Activated naive CD4-positive, alpha-beta T cell (primary cell): ENCODE data around the gene MEDAG.

ENCODE experiments used
- DNase-seq, 4 experiments: peaks; one replicate each; lab custom pipeline; 2025; lab: John Stamatoyannopoulos, UW

MEDAG gene

GRCh38 chr13:30872685-30873461 is 33.2 kb upstream of the MEDAG start:
- no peak for DNase-seq

- DNase-seq = no peak
These were observed 32.6 kb upstream of the MEDAG start for GRCh38 chr13:30873499-30873898.

GRCh38 chr13:30874111-30874510 is 32.0 kb upstream of the MEDAG start:
- DNase-seq = no peak

GRCh38 chr13:30874561-30874960 is 31.5 kb upstream of the MEDAG start:
- DNase-seq = no peak

- no peak for DNase-seq
These were observed 28.7 kb upstream of the MEDAG start for GRCh38 chr13:30877335-30877734.

- no peak for DNase-seq
These were observed 25.8 kb upstream of the MEDAG start for GRCh38 chr13:30880151-30880855.

GRCh38 chr13:30880856-30881155 is 25.3 kb upstream of the MEDAG start:
- no peak for DNase-seq

- no peak for DNase-seq
These were observed 24.9 kb upstream of the MEDAG start for GRCh38 chr13:30881191-30881651.

GRCh38 chr13:30882026-30882850 is 23.8 kb upstream of the MEDAG start:
- no peak for DNase-seq

- DNase-seq = no peak
These were observed 22.9 kb upstream of the MEDAG start for GRCh38 chr13:30882996-30883766.

GRCh38 chr13:30884543-30884942 is 21.5 kb upstream of the MEDAG start:
- no peak for DNase-seq

- no peak for DNase-seq
These were observed 16.8 kb upstream of the MEDAG start for GRCh38 chr13:30889196-30889690.

GRCh38 chr13:30892966-30893365 is 13.1 kb upstream of the MEDAG start:
- DNase-seq = no peak

- no peak for DNase-seq
These were observed 10.3 kb upstream of the MEDAG start for GRCh38 chr13:30895773-30896172.

- no peak for DNase-seq
These were observed 8.0 kb upstream of the MEDAG start for GRCh38 chr13:30898070-30898469.

GRCh38 chr13:30898678-30899241 is 7.3 kb upstream of the MEDAG start:
- no peak for DNase-seq

GRCh38 chr13:30900436-30900835 is 5.6 kb upstream of the MEDAG start:
- DNase-seq = no peak

GRCh38 chr13:30900952-30901749 is 4.9 kb upstream of the MEDAG start:
- DNase-seq = no peak

- DNase-seq = no peak
These were observed 2.0 kb upstream of the MEDAG start for GRCh38 chr13:30904043-30904442.

- DNase-seq = no peak
These were observed 460 bp downstream of the MEDAG start for GRCh38 chr13:30906411-30907051.
